Daoy (cell line): ENCODE results near the gene GULP1. TPM values are rescaled to one million over a fixed set of nuclear protein-coding genes. Genes with fewer than 3 reads are reported as not detected.
A peak's percentile ranks its signal among the peaks of the same experiment; 100 is the strongest.
"Not testable (repeated sequence)": the region's sequence is repeated elsewhere in the genome, so short reads cannot be mapped to it uniquely, and the experiment has no call there.

Experiments
- DNase-seq: peaks from one replicate; pipeline ENCODE4 v3.0.0-alpha.2; 2015; ENCODE audit warnings: low read depth
- total RNA-seq: library from RNA; depleted of rRNA; stranded (reverse); fragments of >200 nt; shearing (Covaris generic); gene quantifications from 2 replicates; pipeline ENCODE4 v1.2.3, GENCODE V29; 2014

GULP1 gene
- total RNA-seq, 1 experiment from 2014 or later = 13.4 TPM

DNA sequence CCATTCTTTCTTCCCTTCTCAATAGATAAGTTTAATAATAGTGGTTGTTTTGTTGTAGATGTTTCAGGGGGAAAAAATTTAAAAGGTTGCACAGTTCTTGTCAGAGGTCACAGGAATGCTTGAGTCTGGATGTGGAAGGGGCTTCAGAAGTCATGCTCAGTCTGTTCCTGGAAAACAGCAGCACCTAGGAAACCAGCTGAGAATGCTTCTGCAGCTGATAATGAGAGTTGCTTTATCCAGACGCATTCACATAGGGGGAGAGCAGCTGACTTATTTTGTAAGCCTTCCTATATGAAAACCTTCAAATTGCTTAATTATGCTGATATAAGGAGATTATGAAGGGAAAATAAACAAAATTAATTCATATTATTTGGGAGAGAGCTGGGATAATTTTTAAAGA is 235.5 kb downstream of the GULP1 start:
- DNase-seq = no peak

- DNase-seq = no peak
Observed at GRCh38 chr2:188527581-188527993, 235.9 kb downstream of the GULP1 start.

DNA sequence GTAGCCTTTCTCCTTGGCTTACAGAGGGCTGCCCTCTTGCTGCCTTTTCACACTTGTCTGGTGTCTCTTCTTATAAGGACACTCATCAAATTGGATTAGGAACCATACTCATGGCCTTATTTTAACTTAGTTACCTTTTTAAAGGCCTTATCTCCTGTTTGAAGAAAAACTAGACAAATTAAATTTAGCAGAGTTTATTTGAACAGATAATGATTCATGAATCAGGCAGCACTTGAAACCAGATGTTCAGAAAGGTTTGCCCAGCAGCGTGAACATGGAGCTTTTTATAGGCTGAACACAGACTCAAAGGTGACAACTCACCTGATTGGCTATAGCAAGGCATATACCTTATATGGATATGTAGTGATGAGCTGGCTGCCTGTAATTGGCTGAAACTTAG is 238.0 kb downstream of the GULP1 start:
- no peak for DNase-seq

GRCh38 chr2:188534875-188535274 is 243.2 kb downstream of the GULP1 start:
- no peak for DNase-seq

DNA sequence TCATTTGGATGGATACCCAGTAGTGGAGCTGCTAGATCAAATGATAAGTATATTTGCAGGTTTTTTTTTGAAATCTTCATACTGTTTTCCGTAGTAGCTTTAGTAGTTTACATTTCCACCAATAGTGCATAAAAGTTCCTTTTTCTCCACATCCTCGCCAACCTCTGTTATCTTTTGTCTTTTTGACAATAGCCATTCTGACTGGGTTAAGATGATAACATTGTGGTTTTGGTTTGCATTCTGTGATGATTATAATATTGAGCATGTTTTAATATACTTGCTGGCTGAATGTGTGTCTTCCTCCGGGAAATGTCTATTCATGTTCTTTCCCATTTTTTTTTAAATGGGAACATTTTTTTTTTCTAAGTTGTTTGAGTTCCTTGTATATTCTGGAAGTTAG is 260.0 kb downstream of the GULP1 start:
- DNase-seq = no peak

DNA sequence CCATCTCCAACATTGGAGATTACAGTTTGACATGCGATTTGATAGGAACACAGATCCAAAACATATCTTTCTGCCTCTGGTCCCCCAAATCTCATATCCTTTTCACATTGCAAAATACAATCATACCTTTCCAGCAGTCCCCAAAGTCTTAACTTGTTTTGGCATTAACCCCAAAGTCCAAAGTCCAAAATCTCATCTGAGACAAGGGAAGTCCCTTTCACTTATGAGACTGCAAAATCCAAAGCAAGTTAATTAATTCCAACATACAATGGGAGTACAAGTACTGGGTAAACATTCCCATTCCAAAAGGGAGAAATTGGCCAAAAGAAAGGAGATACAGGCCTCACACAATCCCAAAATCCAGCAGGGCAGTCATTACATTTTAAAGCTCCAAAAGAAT is 265.4 kb downstream of the GULP1 start:
- DNase-seq = no peak

- not testable (repeated sequence) for DNase-seq
Observed at GRCh38 chr2:188559455-188559854, 267.8 kb downstream of the GULP1 start.

DNA sequence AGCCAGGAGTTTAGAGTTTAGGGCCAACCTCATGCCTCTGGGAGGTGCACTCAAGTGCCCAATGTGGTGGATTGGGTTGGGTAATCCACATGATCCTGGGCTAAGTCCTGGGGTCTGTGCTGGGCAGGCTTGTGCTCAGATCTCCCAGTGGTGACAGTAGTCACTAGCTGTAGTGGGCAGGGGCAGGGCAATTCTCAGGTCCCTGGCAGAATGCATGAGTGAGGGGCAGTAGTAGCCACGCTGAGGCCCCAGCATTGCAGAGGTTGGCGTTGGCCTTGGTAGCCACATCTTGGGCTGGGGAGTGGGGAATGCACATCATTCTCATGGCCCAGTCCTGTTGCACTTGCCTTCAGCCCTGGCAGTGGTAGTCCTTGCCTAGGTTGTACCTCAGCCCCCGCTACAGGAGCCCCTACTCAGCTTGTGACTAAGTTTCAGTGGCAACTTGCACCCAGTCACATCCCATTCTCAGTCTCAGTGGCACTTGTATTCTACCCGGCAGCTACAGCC is 269.9 kb downstream of the GULP1 start:
- no peak for DNase-seq

DNA sequence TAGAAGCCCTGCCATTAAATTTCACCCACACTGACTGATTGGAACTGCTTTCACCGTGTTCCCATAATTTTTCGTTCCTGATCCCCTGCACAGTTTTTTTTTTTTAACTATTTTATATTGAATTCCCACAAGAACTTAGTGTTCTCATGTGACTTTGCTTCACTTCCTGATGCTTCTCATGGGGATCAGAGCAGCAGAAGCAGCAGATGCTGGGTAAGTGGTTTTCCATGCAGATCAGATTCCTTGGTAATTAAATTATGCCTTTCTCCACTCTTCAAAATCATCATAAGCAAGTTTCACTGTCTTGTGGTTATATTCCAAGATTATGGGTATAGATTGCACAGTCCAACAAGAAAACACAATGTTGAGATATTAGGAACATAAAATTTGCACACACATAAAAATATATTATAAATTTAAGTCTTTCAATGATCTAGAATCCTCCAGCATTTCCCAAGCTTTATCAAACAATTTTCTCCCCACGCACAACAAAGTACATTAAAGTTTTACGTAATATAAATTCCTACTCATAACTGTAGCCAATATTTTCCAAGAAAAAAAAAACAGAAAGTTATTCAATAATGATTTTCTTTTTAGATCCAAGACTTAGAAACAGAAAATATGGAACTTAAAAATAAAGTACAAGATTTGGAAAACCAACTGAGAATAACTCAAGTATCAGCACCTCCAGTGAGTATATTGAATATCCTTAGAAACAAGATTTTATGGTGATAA is 277.9 kb downstream of the GULP1 start:
- no peak for DNase-seq

- DNase-seq = no peak
Observed at GRCh38 chr2:188570370-188570769, 278.7 kb downstream of the GULP1 start.

DNA sequence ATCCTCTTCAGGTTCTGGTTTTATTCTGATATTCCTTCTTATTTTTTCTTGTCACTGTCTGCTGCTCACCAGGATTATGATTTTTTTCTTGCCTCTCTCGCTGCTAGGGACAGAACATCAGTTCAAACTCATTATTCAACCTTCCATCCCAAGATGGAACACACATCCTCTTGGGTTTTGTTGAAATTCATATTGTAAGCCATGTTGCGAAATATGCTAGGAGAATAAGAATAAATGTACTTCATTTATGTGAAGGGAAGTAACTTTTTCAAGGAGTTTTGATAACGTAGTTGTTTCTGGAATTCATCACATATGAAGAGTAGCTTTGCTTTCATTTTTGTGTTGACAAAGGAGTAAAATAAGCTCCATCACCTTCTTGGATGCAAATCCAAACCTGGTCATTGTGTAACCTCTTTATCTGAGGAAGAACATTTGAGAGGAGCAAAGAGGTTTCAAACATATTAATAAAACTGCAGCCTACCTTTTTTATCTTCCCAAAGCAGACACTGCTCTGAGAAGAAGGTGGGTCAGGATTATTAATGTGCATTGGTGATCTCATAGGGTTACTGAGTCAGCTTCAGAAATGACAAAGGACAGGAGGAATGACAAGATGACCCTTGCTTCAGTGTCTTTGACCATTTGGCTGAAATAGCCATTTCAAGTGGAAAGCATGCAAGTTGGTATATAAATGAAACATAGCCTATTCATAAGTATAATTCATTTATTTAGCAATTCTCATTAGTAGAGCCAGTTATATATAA is 280.0 kb downstream of the GULP1 start:
- DNase-seq = no peak

DNA sequence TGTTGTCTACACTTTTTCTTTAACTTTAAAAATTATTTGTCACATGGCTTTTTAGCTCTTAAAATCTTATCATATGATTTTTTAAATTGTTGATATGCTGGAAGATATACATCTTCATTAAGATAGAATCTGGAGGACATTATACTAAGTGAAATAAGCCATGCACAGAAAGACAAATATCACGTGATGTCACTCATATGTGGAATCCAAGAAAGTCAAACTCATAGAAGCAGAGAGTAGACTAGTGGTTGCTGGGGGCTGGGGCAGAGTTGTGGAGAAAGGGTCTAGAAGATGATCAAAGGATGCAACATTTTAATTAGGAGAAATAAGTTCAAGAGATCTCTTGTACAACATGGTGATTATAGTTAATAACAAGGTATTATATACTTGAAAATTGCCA is 280.9 kb downstream of the GULP1 start:
- DNase-seq = no peak

DNA sequence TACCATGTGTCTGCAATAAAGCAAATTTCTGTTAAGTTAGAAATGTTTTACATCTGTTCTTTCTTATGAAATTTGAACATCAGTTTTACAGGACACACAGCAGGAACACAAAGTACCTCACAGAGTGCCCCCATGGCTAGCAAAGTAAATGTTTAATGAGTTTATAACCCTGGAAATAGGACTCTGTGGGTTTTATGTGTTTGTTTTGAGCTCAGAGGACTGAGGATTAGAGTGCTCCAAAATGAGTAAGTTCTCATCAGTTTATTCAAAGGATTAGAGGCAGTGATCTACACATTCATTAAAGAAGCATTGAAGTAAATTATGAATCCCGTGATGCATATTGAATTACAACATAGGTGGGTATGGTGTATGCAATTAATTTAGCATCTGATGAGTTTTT is 281.8 kb downstream of the GULP1 start:
- DNase-seq = no peak

DNA sequence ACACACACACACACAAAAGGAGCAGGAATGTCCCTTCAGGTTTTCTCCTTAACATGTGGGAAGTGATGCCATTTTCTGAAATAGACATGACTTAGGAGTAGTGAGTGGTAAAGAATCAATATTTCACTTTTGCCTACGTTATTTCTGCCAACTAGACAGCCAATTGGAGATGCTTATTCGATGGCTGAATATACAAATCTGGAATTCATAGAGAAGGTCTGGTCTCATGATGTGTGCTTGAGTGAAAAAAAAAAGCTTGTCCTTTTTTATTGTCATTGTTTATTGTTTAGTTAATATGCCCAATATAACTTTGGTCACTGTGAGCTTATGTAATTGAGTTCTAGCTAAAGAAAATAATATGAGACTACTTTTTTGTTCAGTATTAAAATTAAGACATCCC is 284.3 kb downstream of the GULP1 start:
- no peak for DNase-seq

- DNase-seq = no peak
Observed at GRCh38 chr2:188576651-188577050, 285.0 kb downstream of the GULP1 start.

DNA sequence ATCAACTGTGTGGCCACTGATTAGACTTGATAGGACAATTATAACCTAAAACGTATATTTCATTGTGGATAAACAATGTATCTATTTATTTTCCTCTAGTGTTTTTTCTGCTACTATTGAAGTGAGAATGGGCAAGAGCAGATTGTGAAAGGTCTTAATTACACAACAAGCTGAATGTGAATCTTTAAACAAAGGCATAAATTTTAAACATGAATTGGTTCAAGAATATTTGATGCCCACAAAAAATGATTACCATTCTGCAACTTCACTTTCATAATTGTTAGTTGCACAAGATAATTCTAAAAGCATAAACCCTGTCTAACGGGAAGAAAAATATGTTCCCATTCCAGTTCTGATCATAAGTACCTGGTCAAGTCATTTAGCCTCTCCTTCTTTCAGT is 285.6 kb downstream of the GULP1 start:
- DNase-seq = no peak

DNA sequence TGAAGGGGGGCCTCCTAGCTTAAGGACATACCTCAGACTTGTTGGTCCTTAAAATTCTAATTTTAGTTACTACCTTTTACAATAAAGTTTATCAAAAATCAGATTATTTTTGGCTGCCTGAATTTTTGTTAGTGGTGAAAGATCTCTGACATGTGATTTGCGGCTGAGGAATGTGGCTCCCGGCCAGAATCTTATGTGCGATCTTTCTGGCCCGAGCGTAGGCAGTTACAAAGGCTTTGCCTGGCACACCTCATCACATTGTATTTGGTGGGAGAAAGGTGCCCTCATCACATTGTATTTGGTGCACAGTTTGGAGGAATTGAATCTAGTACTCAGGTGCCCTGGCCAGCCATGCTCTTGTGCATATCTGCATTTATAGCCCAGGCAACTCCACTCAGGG is 289.1 kb downstream of the GULP1 start:
- DNase-seq = no peak

DNA sequence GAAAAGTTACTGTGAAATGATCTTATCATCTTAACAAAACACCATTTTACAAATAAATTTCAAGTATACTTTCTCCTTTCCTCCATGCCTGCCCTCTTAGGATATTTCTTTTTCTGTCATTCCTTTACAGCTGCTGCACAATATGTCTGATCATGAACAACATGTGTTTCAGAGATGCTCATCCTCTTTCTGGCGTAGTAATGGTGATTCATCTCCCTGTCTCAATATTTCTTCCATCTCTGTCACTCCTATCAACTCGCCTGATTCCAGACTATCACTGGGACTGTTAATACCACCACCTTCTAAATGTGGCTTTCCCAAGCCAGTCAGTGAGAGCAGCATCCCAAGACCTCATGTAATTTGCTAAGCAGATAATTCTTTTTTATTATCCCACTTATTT is 290.5 kb downstream of the GULP1 start:
- DNase-seq = no peak

- DNase-seq = no peak
Observed at GRCh38 chr2:188588235-188588634, 296.6 kb downstream of the GULP1 start.

GRCh38 chr2:188596054-188596453 is 304.4 kb downstream of the GULP1 start:
- DNase-seq = no peak

- DNase-seq = no peak
Observed at GRCh38 chr2:188598551-188598950, 306.9 kb downstream of the GULP1 start.

DNA sequence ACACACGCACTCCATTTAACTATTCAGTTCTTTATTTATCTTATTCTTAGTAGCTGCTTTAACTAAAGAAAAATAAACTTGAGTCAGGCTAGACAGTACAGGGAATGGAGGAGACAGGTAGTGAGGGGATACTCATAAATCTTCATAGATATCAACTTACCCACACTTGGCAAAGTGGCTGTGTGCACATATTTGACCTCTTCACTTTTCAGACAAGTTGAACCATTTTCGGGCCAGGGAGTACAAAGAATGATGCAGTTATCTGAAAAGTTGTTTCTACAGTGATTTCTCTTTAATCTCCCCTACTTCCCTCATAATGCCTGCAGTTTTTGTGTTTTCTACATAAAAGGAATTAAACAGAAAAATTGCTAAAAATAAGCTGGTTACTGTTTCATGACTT is 307.5 kb downstream of the GULP1 start:
- peak; percentile 6 for DNase-seq

GRCh38 chr2:188600536-188601210 is 309.0 kb downstream of the GULP1 start:
- peak; percentile 4 for DNase-seq
